Esophagus muscularis mucosa (tissue), 4 donors: ENCODE data around the gene CSNK1D. TPM values are rescaled to one million over a fixed set of nuclear protein-coding genes. Genes with fewer than 3 reads are reported as not detected.
"Not testable (repeated sequence)": the region's sequence is repeated elsewhere in the genome, so short reads cannot be mapped to it uniquely, and the experiment has no call there.

Source experiments
- DNase-seq: peaks from one replicate; pipeline ENCODE4 v3.0.0-alpha.2; 2017; ENCODE audit errors: extremely low spot score
- H3K27ac ChIP-seq, 4 donors: fragments of 200-600 bp; sonication (generic); replicated peaks in 1 of 4; 1 replicate in 3 of 4; 2 replicates in 1 of 4; pipeline ENCODE4 v1.5.1; 2016 to 2019; ENCODE audit warnings: mild to moderate bottlenecking in 1 of 4
- H3K27me3 ChIP-seq, 4 donors: fragments of 200-600 bp; sonication (generic); one replicate each; pipeline versions ENCODE4 v1.5.1 to v1.6.0; 2016 to 2019
- H3K36me3 ChIP-seq, 4 donors: fragments of 200-600 bp; sonication (generic); one replicate each; pipeline ENCODE4 v1.5.1; 2016 to 2019
- H3K4me1 ChIP-seq, 4 donors: fragments of 200-600 bp; sonication (generic); one replicate each; pipeline ENCODE4 v1.5.1; 2016 to 2019
- H3K4me3 ChIP-seq, 4 donors: fragments of 200-600 bp; sonication (generic); 1 replicate in 2 of 4; 2 replicates in 2 of 4; pipeline ENCODE4 v1.5.1; 2016 to 2019; ENCODE audit warnings: mild to moderate bottlenecking in 4 of 4, moderate library complexity in 1 of 4
- H3K9me3 ChIP-seq, 4 donors: fragments of 200-600 bp; sonication (generic); 1 replicate in 3 of 4; 2 replicates in 1 of 4; pipeline ENCODE4 v1.5.1; 2016 to 2019
- EP300 ChIP-seq: sonication (generic); formaldehyde crosslinking; IDR thresholded peaks from one replicate; pipeline ENCODE4 v1.6.1; 2017; ENCODE audit warnings: antibody characterized with exemption
- POLR2A ChIP-seq: fragments of 450-650 bp; IDR thresholded peaks from one replicate; pipeline ENCODE4 v1.6.1; 2017; ENCODE audit warnings: antibody characterized with exemption, moderate library complexity, mild to moderate bottlenecking, low read depth
- POLR2AphosphoS5 ChIP-seq, 2 donors: sonication (generic); formaldehyde crosslinking; IDR thresholded peaks; one replicate each; pipeline ENCODE4 v1.6.1; 2017; ENCODE audit warnings: antibody characterized with exemption in 2 of 2
- WGBS: methylation state at CpG from one replicate; pipeline ENCODE4 v1.1.5; 2018; 5-methylcytosine and 5-hydroxymethylcytosine counted together
- intact Hi-C: fragments of 100-400 bp; cut with DNase I; formaldehyde crosslinking; loops from one replicate; pipeline ENCODE4 v1.15.1; 2023
- total RNA-seq, 4 donors: library from RNA; depleted of rRNA; stranded (reverse); fragments of >200 nt; gene quantifications; one replicate each; pipeline versions ENCODE4 v1.1.0 to v1.2.1, GENCODE V29; 2016
- TF ChIP-seq, protein P1 (sequence below), 3 experiments: fragments of 200-600 bp in 2 of 3; fragments of 450-650 bp in 1 of 3; sonication (generic) in 2 of 3; IDR thresholded peaks; one replicate each; pipeline ENCODE4 v1.5.1; 2017 to 2019; ENCODE audit warnings: antibody characterized with exemption in 3 of 3, mild to moderate bottlenecking in 2 of 3, moderate library complexity in 1 of 3

The CSNK1D gene
- total RNA-seq, 4 donors from 2014 or later: 47.2 to 65.5 (median 61.0) TPM

GRCh38 chr17:82198092-82198491 lies 75.4 kb downstream of the CSNK1D start:
- WGBS: 100% methylated on average over 4 of the region's 4 CpGs
- DNase-seq: no peak
- TF ChIP-seq EP300 (no peak), POLR2AphosphoS5 (IDR thresholded peaks at IDR 0.05) (no peak), POLR2A (no peak)
- TF ChIP-seq, protein P1, sequence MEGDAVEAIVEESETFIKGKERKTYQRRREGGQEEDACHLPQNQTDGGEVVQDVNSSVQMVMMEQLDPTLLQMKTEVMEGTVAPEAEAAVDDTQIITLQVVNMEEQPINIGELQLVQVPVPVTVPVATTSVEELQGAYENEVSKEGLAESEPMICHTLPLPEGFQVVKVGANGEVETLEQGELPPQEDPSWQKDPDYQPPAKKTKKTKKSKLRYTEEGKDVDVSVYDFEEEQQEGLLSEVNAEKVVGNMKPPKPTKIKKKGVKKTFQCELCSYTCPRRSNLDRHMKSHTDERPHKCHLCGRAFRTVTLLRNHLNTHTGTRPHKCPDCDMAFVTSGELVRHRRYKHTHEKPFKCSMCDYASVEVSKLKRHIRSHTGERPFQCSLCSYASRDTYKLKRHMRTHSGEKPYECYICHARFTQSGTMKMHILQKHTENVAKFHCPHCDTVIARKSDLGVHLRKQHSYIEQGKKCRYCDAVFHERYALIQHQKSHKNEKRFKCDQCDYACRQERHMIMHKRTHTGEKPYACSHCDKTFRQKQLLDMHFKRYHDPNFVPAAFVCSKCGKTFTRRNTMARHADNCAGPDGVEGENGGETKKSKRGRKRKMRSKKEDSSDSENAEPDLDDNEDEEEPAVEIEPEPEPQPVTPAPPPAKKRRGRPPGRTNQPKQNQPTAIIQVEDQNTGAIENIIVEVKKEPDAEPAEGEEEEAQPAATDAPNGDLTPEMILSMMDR (IDR thresholded peaks at IDR 0.05): no peak
- Histone ChIP-seq H3K36me3 (peaks cover 28 to 75% (median 58%) of the 10 kb centered on the region in 4 donors), H3K4me1 (peaks cover 0 to 16% (median 4%) of the 10 kb centered on the region in 4 donors), H3K4me3 (no peak overlapping the region), H3K27me3 (no peaks in the 10 kb centered on the region), H3K27ac (no peak overlapping the region), H3K9me3 (no peaks in the 10 kb centered on the region)
- intact Hi-C loops: no loop called here

DNA sequence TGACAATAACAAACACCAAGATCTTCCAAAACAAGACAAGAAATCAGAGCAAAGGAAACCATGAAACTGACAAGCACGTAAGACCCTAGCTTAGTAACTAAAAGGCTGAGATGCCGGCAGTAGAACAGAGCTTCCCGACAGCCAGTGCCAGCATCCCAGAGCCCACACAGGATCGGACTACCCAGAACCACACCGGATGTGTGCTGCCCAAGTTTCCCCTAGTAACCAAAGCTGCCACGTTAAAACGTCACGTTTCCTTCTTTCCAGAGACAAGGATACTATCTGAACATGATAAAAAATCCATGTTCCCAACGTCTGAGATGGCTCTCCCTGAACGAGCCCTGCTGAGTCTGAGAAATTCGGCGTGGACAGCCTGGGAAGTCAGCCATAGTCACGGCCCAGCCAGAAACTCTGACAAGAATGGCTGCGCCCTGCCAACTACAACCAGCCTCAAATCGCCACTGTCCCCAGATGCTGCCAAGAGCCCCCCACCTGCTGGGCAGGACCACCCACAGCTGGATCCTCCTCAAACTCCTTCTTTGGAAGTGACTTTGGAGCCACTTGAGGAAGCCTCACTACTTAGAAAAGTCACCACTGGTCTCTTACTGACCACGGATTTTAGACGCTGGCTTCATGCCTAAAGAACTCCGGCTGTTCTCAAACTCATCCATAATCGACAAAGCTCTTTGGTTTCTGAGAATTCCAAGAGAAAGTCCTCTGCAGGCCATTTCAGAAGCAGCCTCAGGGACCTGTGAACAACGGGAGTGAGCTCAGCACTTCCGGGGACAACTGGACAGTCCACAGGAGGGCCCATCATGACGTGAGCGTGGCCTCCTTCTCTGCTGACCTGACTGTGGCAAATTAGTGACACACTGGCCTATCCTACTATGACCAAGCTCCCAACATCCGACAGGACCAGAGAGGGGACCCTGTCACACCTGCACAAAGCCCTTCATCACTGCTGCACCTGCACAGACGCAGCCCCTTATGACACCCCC lies 77.5 kb downstream of the CSNK1D start:
- Histone ChIP-seq H3K4me1 (peaks cover 0 to 16% (median 4%) of the 10 kb centered on the region in 4 donors), H3K36me3 (peaks cover 23 to 85% (median 70%) of the 10 kb centered on the region in 4 donors), H3K9me3 (no peaks in the 10 kb centered on the region), H3K27me3 (no peaks in the 10 kb centered on the region), H3K27ac (peak overlapping the region; percentile 31 to 74 (median 46)), H3K4me3 (peak overlapping the region in 1 of 4 donors; percentile 5)
- intact Hi-C loops: no loop called here
- WGBS: 55% methylated on average over 21 of the region's 25 CpGs
- TF ChIP-seq, protein P1 (IDR thresholded peaks at IDR 0.05): no peak
- TF ChIP-seq EP300: no peak
- no peak for TF ChIP-seq POLR2AphosphoS5 (IDR thresholded peaks at IDR 0.05)
- TF ChIP-seq POLR2A: no peak
- no peak for DNase-seq

DNA sequence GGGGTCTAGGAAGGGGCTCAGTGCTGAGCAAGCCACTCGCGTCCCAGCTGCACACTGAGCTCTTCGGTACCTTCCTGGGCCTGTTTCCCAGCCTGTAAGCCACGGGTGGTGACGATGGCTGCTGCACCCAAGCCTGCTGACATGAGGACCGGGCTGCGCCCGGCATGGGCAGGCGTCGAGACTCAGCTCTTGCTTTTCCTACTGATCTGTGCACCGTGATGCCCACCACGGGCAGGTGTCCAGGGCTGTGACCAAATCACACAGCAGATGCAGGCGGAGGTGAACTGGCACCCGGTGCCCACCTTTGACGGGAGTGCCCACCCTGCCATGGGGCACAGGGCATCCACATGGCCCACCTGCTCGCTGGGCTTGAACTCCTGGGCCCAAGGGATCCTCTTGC lies 78.7 kb downstream of the CSNK1D start:
- Histone ChIP-seq H3K9me3 (no peaks in the 10 kb centered on the region), H3K27ac (peak overlapping the region in 1 of 4 donors; percentile 74), H3K4me1 (peaks cover 0 to 16% (median 4%) of the 10 kb centered on the region in 4 donors), H3K27me3 (no peaks in the 10 kb centered on the region), H3K36me3 (peaks cover 17 to 84% (median 62%) of the 10 kb centered on the region in 4 donors), H3K4me3 (no peak overlapping the region)
- DNase-seq: no peak
- WGBS: 100% methylated on average over 5 of the region's 16 CpGs
- intact Hi-C loops: no loop called here
- TF ChIP-seq POLR2AphosphoS5 (IDR thresholded peaks at IDR 0.05) (no peak), POLR2A (no peak), EP300 (no peak)
- TF ChIP-seq, protein P1 (IDR thresholded peaks at IDR 0.05): no peak

DNA sequence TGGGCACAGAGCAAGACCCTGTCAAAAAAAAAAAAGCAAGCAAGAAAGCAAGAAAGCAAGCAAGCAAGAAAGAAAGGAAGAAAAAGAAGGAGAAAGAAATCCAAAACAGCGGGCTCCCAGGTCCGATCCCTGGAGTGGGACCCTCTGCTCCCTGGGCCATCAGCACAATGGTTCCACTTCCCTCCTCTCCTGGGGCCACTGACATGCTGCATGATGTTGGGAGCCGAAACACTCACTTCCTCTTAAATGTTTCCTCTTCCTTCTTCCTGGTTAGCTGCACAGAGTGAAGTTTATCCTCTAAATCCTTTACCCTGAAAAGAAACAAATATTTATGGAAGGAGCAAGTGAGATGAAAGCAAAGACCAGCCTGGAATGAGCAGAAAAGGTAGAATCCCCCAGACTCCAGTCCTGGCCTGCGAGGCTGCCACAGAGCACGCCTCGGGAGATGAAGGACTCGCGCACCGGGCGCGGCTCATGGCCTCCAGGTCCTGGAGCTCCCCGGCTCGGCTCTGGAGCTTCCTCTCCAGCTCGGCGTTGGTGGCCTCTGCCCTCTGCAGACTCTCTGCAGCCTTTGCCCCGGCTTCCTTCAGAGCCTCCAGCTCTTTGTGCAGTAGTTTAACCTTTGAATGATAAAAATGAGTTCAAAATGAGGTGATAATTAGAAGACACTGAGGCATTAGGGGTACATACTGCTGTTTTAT lies 79.8 kb downstream of the CSNK1D start:
- Histone ChIP-seq H3K27ac (no peak overlapping the region), H3K4me3 (peak overlapping the region in 3 of 4 donors; percentile 9 to 20 (median 13)), H3K9me3 (no peaks in the 10 kb centered on the region), H3K36me3 (peaks cover 17 to 76% (median 58%) of the 10 kb centered on the region in 4 donors), H3K27me3 (no peaks in the 10 kb centered on the region), H3K4me1 (peaks cover 0 to 16% (median 4%) of the 10 kb centered on the region in 4 donors)
- WGBS: 84% methylated on average over 16 of the region's 16 CpGs
- TF ChIP-seq, protein P1 (IDR thresholded peaks at IDR 0.05): no peak
- TF ChIP-seq POLR2AphosphoS5 (IDR thresholded peaks at IDR 0.05): no peak
- no peak for TF ChIP-seq EP300
- TF ChIP-seq POLR2A: no peak
- intact Hi-C loops: no loop called here
- no peak for DNase-seq

- H3K9me3 ChIP-seq, intact Hi-C loops, H3K27ac ChIP-seq, H3K27me3 ChIP-seq, H3K4me3 ChIP-seq, DNase-seq: not testable (repeated sequence)
- WGBS: 81% methylated on average over 6 of the region's 6 CpGs
- Histone ChIP-seq H3K36me3 (peaks cover 17 to 76% (median 60%) of the 10 kb centered on the region in 4 donors), H3K4me1 (peaks cover 0 to 16% (median 4%) of the 10 kb centered on the region in 4 donors)
Measured at GRCh38 chr17:82193050-82193449, 80.5 kb downstream of the CSNK1D start.
